Cerebellar nuclear complex (tissue), 1 donor: ENCODE measurements around the gene ACAP2.
"Not testable (repeated sequence)": the region's sequence is repeated elsewhere in the genome, so short reads cannot be mapped to it uniquely, and the experiment has no call there.

Experiments used
- DNase-seq, 2 experiments: peaks; one replicate each; lab custom pipeline; 2025; lab: John Stamatoyannopoulos, UW

ACAP2 gene

DNA sequence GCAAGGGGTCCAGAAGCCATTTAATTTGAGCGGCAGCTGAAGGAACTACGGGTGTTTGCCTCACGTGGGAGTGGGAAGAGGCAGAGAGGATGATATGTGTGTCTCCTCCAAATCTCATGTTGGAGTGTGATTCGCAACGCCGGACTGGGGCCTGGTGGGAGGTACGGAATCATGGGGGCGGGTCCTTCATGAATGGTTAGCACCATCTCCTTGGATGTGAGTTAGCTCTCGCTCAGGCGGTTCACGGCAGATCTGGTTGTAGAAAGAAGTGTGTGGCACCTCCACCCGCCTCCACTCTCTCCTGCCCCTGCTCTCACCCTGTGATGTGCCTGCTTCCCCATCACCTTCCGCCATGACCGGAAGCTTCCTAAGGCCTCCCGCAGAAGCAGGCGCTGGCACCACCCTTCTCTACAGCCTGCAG is 197.3 kb downstream of the ACAP2 start:
- no peak for DNase-seq

DNA sequence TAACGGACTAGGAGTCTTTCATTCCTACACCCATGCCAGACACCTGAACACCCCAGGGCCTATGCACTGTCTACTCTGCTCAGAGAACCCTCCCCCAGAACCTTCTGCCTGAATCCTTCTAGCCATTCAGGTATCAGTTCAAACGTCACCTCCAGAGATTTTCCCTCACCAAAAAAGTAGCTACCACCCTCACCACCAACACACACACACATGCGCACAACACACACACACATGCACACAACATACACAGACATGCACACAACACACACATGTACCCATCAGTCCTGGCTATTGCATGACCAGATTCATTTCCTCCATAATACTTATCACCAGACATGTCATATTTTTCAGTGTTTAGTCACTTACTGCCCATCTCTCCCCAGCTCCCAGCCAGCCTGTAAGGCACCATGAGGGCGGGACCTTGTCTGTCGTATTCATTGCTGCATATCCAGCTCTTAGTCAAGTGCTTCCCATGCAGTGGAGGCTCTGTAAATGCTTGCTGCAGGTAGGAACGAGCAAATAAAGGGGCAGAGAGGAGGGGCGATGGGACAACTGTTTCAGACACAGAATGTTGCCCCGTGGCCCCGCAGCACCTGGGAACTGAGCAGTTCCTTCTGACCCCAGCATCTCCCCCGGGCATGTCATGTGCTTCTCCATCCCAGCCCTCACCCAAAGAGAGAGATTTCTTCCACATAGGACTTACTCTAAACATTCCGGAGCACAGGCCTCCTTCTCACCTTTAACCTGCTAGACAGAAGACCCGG is 201.0 kb downstream of the ACAP2 start:
- DNase-seq, result no peak

DNA sequence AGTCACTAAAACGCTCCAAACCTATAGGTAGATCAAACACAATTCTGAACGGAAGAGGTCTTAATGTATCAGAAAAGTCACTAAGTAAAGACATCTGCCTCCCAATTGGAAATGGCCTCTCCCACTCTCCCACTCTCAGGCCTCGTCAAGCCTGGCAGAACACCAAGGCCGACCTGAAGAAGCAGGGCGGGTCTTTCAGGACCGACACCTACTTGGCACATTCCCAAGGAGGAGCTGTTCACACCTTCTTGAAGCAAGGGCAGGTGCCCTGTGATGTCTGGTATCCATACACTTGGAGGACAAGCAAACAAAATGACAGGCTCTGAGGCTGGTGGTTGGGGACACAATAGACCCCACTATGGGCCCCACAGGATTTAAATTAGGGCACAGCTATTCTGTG is 201.9 kb downstream of the ACAP2 start:
- no peak for DNase-seq

DNA sequence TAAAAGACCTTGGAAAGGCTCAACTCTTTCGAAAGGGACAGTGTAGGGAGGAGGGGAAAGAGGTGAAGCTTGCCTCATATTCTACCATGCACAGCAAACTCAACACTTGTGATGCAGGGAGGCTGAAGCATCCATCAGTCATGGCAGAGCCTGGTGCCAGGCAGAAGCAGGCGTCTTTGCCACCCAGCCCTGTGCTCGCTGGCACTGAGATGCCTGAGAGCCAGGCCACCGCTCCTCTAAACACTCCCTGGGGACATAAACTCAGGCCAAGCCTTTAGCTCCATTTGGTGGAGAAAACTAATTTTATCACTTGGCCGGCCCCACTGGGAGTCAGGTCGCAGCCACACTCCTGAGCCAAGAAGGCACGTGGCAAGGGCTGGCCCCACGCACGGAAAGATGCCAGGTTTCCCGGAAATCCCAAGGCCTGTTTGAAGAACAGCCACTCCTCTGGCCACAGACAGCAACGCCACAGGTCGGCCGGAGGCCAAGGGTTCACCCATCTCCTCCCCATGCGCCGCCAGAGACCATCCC is 202.6 kb downstream of the ACAP2 start:
- DNase-seq, result no peak

DNA sequence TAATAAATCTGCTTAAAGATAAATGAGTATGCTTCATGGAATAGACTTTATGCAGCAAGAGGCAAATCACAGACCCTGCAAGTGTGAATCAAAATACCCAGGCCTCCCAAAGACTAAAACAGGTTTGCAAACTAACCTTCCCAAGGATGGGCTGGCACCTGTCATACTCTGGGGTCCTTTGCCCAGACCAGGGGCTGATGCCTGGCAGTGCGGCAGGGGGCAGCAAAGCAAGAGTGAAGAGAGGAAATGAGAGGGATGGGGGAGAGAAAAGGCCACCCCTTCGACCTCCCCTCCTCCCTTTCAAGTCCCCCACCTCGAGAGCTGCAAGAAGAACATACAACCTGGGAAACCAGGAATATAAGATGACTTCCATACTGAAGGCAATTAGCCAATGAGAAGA is 203.7 kb downstream of the ACAP2 start:
- DNase-seq, result no peak

DNA sequence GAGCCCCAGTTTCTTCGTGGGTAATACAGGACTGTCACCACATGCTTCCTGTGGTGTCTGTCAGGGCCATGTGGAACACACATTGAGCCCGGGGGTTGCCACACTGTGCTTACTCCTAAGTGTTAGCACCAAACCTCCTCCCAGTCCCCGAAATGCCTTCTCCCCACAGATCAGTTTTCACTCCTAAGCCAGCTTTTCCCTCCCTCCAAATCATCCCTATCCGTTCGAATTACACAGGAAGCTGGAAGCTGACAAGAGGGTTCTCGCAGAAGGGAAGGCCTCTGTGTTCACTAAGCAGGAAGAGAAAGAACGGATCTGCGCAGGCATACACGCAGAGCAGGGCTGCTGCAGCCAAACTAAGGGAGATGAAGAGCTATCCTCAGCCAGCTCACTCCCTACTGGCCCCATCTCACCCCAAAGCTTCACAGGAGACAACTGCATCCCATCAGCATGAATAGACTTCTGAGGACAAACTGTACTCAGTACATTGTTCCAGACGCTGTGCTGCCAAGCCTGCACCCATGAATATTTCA is 204.2 kb downstream of the ACAP2 start:
- no peak for DNase-seq

DNA sequence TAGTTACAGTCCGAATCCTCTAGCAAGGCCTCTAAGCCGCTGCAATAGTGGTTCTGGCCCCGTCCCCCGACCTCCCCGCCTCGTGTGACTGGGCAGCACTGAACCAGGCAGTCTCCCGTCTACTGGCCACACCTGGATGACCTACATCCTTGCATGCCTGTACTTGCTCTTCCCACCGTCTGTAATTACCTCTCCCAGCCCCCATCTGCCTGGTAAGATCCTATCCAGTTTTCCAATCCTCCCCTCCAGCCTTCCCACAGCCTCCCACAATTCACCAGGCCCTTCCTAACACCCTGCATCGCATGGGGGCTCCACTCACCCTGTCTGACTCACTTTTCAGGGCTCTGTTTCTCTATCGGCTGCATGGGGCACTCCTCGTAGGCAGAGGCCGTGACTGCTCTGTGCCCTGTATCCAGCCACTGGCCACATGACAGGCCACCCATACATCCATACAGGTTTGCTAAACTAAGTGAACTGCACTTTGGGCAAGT is 204.7 kb downstream of the ACAP2 start:
- no peak for DNase-seq

DNA sequence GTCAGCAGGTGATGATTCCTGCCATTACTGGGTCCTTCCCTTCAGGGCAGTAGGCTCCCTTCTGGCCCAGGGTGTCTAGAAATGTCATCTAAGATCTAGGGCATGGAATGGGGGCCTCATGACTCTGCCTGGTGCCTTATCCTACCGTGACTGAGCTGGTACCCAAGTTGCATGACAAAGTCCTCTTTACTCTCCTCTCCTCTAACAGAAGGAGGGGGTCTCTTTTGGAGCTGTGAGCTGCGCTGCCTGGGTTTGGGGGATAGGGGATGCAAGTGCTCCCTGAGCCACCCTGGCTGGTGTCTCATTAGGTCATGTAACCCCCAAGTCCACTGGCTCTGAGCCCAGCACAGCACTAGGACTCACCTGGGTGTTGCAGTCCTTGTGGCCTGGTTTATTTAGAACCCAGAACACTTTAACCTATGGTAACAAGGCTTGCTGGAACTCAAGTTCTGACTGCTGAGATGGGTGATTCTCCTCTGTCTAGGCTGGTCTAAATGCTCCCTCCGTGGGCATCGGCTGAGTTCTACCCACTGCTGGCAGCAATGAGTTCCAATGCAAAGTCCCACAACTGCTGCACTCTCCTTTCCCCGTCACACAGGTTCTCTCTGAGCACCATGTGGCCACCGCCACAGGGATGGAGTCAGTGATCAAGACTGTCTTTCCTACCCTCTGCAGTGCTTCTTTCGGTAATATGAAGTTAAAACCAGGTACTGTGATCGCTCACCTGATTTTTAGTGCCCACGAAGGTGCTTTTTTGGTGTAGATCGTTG is 205.8 kb downstream of the ACAP2 start:
- no peak for DNase-seq

DNA sequence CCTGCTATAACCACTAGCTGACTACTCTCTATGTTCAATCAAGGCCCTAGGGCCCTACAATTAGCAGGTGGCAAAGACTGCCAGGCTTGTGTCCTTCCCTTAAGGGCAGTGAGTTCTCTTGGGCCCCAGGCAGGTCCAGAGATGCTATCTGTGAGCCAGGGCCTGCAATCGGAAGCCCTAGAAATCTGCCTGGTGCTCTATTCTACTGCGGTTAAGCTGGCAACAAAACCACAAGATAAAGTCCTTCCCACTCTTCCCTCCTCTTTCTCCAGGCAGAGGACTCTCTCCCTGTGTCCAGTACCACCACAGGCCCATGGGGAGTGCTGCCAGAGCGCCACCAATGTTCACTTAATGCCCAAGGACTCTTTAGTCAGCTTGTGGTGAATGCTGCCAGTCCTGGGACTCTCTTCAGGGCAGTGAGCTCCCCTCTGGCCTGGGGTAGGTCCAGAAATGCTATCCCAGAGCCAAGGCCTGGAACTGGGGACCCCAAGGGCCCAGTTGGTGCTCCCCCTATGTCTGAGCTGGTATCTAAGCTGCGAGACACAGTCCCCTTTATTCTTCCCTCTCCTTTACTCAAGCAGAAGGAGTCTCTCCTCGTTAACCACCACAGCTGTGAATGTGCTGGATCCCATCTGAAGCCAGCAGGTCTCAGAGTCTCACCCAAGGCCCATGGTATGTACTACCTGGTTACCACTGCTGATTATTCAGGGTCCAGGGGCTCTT is 206.6 kb downstream of the ACAP2 start:
- DNase-seq, result no peak

DNA sequence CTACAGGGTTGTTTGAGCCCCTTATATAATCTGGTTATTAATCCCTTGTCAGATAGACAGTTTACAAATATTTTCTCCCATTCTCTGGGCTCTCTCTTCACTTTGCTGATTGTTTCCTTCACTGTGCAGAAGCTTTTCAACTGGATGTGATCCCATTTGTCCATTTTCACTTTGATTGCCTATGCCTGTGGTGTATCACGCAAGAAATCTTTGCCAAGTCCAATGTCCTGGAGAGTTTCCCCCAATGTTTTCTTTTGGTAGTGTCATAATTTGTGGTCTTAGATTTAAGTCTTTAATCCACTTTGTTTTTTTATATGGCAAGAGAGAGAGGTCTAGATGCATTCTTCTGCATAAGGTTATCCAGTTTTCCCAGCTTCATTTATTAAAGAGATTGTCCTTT is 212.6 kb downstream of the ACAP2 start:
- no peak for DNase-seq

DNA sequence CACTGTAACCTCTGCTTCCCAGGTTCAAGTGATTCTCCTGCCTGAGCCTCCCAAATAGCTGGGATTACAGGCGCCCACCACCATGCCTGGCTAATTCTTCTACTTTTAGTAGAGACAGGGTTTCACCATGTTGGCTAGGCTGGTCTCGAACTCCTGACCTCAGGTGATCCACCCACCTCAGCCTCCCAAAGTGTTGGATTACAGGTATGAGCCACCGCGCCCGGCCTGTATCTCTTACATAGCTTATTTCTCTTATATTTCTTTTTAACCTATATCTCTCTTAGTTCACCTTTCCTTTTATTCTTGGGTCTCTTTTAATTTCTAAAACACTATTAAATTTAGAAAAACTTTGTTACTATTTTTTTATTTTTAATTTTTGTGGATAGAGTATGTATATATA is 213.9 kb downstream of the ACAP2 start:
- DNase-seq, result not testable (repeated sequence)

DNA sequence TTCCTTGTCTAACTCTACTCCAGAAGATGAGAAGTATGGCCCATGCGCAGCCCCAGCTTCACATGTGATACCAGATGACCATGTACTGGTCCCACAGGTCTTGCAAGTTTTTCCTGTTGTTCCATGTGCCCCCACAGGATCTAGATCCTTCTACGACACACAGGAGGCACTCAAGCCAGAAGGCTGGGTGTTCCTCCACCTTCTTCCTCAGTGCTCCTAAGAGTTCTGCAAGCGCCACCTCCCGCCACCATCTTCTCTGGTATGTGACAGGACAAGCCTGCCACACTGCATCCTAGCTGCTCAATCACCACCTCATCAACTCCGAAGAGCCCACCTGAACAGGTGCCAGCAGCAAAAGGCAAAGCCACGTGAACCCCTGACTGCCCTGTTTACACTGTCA is 214.9 kb downstream of the ACAP2 start:
- no peak for DNase-seq

DNA sequence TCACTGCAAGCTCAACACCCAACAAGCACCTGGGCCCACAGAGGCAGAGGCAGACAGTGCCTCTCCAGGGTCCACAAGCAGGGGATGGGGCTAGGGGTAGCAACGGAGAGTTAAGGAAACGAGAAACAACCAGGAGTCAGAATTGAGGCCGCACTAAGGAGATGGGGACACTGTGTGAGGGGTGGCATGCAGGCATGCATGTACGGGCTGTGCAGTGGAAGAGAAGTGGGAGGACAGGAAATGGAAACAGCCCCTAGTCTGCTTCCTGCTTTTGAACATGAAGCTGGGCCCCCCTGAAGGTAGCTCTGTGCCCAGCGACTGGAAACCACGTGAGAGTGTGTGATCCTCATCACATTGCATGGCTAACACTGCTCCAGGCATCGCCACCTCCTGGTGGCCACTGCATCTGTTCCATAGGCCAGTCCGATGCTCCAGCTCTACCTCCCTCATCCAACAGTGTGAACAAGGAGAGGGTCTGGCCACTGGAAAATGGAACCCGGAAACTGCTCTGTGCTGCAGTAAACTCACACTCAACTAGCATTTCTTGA is 215.8 kb downstream of the ACAP2 start:
- no peak for DNase-seq

DNA sequence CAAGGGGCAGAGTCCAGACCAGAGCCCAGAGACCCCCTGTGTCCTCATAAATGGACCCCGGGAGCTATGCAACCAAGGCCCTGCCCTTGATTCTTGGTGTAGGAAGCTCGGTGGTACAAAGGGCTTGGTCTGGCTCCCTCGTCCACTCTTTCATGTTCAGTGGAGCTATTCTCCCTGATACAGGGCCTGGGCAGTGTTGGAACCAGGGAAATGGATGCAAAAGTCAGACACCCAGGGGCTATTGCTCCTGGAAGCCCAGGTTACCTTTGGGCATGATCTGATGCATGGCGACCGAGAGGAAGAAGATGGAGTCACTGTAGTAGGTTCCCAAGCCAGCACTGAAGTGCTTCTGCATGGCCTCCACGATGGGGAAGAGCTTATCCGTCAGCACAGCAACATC is 216.4 kb downstream of the ACAP2 start:
- DNase-seq, result no peak

DNA sequence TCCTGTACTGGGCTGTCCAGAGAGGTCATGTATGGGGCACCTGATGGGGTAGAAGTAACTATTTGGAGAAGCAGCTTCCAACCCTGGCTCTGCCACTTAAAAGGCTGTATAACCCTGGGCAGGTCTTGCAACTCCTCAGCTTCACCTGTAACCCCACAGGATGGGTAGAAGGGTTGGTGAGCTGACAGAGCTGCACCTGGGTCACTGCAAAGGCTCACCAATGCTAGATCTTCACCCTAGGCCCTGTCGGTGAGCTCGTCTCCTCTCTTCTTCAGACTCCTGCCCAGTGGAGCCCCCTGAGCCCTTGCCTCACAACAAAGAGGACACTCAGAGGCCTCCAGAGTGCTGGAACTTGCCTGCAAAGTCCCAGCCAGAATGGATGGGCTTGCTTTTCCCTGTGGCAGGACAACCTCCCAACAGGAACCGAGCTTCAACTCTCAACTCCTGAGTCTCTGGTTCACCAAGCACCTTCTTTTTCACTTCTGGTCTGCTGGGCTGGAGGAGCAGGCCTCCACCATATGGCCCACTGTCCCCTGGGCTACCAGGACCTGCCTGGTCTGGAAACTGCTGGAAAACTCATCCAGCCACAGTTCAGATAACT is 217.7 kb downstream of the ACAP2 start:
- no peak for DNase-seq
